Hepatic stellate cell (primary cell): ENCODE data around the gene PKP2.

Experiments used
- DNase-seq: peaks from one replicate; pipeline ENCODE4 v3.0.0; 2011; ENCODE audit warnings: low spot score

Gene PKP2

GRCh38 chr12:32896432-32897280, at the start of gene PKP2:
PKP2 (minus strand) TSS chr12:32896777; CDS start chr12:32896731, 46 bp downstream.
- no peak for DNase-seq

GRCh38 chr12:32944195-32944594, 47.6 kb upstream of the PKP2 start:
- no peak for DNase-seq

DNA sequence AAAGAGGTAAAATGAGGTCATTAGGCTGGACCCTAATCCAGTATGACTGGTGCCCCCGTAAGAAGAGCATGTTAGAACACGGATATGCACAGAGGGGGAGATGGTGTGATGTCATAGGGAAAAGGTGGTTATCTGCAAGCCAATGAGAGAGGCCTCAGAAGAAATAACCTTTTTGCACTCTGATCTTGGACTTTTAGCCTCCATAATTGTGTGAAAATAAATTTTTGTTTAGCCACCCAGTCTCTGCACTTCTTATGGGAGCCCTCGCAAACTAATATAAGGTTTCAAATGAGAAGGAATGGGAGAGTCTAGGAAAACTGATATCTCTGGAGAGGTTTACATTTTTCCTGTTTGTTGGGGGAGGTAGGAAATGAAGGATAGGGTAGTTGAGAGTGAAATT, 43.2 kb upstream of the PKP2 start:
- DNase-seq = no peak

DNA sequence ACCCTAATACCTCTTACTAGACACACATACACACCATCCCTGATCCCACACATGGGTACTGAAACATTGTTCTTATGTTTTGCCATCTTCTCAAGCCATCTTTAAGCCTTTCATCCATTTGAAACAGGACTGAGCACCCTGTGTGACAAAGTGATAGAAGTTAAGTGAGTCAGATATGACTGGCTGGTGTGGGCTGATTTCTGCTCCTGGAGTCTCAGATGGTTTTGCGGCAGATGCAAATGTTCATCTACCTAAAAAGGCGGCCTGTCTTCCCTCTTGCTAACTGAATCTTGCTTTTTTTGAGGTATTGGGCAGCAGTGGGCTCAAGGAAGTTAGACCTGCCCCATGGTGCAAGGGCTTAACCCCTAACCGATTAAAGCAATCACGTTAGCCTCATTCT, 30.4 kb upstream of the PKP2 start:
- DNase-seq = no peak

- no peak for DNase-seq
Observed at GRCh38 chr12:32926356-32926755, 29.8 kb upstream of the PKP2 start.

DNA sequence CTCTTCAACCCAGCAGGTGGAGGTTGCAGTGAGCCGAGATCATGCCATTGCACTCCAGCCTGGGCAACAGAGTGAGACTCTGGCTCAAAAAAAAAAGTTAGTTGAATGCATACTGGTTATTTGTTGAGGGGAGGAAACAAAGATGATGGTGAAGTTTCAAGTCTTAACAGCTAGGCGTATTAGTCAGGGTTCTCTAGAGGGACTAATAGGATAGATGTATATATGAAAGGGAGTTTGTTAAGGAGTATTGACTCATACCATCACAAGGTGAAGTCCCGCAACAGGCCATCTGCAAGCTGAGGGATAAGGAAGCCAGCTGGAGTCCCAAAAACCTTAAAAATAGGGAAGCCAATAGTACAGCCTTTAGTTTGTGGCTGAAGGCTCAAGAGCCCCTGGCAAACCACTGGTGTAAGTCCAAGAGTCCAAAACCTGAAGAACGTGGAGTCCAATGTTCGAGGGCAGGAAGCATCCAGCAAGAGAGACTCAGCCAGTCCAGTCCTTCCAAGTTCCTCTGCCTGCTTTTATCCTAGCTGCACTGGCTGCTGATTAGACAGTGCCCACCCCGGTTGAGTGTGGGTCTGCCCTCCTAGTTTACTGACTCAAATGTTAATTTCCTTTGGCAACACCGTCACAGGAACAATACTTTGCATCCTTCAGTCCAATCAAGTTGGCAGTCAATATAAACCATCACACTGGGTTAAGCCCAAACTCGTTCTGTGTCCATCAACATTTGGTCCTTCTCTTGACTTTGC, 26.1 kb upstream of the PKP2 start:
- no peak for DNase-seq

GRCh38 chr12:32921397-32921796, 24.8 kb upstream of the PKP2 start:
- DNase-seq = no peak

- no peak for DNase-seq
Observed at GRCh38 chr12:32920506-32921085, 24.0 kb upstream of the PKP2 start.

- DNase-seq = no peak
Observed at GRCh38 chr12:32918890-32919801, 22.6 kb upstream of the PKP2 start.

DNA sequence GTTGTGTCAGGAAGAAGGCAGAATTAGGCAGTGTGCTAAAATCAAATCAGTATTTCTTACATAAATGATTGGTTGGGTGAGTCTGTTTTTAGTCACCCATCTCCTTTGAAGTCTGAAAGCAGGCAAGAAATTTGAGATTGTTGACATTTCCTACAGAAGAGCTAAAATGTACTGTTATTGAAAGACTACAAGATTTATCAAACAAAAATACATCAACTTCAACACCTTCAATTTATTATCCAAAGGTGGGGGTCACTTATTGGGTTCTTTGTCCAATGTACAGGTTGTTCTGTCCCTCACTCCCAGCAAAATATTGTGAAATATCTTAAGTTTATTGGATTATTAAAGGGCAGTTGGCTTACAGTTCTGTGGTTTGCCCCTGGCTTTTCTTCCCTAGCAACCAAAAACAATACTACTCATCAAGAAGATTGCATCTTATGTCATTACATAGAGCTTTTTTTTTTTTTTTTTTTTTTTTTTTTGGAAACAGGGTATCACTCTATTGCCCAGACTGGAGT, 20.6 kb upstream of the PKP2 start:
- no peak for DNase-seq

- DNase-seq = no peak
Observed at GRCh38 chr12:32907898-32908476, 11.4 kb upstream of the PKP2 start.

DNA sequence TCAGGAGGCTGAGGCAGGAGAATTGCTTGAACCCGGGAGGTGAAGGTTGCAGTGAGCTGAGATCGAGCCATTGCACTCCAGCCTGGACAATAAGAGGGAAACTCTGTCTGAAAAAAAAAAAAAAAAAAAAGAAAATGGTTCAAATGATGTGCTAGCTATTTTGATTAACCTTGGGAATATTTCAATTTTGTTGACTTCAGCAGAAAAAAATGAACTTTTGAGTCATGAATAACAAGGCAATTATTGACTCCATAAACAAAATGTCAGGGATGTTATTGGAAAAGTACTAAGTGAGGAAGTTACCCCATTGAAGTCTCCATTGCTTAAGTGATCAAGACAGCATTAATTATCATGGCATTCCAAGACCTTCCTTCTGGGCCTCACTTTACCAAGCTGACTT, 10.6 kb upstream of the PKP2 start:
- no peak for DNase-seq

DNA sequence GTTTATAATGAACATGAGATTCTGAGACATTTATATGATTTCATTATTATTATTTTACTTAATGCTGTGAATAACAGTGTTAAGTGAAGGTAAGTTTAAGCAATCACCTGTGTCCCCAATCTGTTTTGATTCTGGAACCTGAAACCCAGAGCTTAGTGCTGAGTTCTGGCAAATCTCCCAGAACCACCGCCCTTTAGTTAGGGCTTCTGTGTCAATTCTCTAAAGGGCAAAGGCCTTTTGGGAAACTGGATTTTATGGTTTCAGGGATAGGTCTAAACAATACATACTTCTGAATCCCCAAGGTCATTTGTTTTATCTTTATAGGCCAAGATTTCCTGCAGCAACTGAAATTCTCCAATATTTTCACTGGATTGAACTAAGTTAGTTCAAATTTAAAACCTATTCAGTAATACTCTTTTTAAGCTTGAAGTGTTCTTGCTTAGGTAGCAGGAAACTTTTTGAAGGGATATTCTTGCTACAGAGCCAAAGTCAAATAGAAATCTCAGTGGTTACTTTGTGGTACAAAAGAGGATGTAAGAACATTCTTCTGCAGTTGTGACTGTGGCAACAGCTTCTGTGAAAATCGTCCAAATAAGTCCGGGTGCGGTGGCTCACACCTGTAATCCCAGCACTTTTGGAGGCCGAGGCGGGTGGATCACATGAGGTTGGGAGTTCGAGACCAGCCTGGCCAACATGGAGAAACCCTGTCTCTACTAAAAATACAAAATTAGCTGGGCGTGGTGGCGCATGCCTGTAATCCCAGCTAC, 10.0 kb upstream of the PKP2 start:
- DNase-seq = no peak

DNA sequence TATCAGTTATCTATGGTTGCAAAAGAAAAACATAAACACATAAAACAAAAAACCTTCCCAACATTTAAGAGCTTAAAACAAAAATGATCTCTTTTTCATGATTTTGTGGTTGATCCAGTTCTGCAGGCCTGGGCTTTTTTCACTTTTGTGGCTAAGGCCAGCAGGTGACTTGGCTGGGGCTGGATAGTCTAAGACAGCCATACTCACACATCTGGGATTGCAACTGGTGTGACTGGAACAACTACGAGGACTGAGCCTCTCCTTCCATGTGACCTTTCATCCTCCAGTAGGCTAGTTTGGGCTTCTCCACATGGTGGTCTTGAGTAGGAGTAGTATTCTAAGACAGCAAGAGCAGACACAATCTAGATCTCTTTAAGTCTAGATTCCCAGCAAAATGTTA, 7.2 kb upstream of the PKP2 start:
- DNase-seq = no peak

DNA sequence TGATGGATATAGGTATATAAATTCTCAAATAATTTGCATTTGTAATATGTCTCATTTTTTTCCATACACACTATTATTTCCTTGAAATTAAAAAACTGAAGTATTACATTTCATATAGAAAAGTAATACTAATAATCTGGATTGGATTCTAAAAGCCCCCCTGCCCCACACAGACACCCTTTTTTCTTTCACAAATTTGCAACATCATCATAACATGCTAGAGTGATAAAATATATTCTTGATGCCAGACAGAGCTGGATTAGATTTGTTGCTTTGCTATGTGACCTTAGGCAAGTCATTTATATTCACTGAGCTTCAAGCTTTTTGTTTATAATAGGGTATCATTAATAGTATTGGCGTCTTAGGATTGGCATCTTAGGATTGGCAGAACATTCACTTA, 6.7 kb upstream of the PKP2 start:
- no peak for DNase-seq

- DNase-seq = no peak
Observed at GRCh38 chr12:32902287-32902997, 5.9 kb upstream of the PKP2 start.

- DNase-seq = no peak
Observed at GRCh38 chr12:32901553-32901952, 5.0 kb upstream of the PKP2 start.

GRCh38 chr12:32897687-32898573, 1.4 kb upstream of the PKP2 start:
- DNase-seq = no peak

- no peak for DNase-seq
Observed at GRCh38 chr12:32897281-32897610, 669 bp upstream of the PKP2 start.
